ENCODE results near the gene SLC25A12. TPM values are rescaled to one million over a fixed set of nuclear protein-coding genes. Genes with fewer than 3 reads are reported as not detected.
"Not testable (repeated sequence)": the region's sequence is repeated elsewhere in the genome, so short reads cannot be mapped to it uniquely, and the experiment has no call there.

The SLC25A12 gene
- total RNA-seq, 1 donor from 2014 or later, result 16.5 TPM

GRCh38 chr2:171762879-171763573 lies 131.0 kb downstream of the SLC25A12 start:
- H3K27me3 Mint-ChIP-seq (ENCODE audit: unreplicated experiment), result no peaks in the 10 kb centered on the region
- H3K27ac Mint-ChIP-seq (ENCODE audit: unreplicated experiment), result no peak overlapping the region
- peaks cover 61% of the 10 kb centered on the region for H3K36me3 Mint-ChIP-seq (ENCODE audit: unreplicated experiment)
- DNase-seq (ENCODE audit: extremely low spot score, unreplicated experiment), result no peak
- no peak overlapping the region for H3K4me3 Mint-ChIP-seq (ENCODE audit: unreplicated experiment)
- H3K4me1 Mint-ChIP-seq (ENCODE audit: unreplicated experiment), result peaks cover 4% of the 10 kb centered on the region
- no peaks in the 10 kb centered on the region for H3K9me3 Mint-ChIP-seq (ENCODE audit: unreplicated experiment)
- no peak for TF ChIP-seq CTCF (IDR thresholded peaks at IDR 0.05)

GRCh38 chr2:171761176-171761575 lies 132.9 kb downstream of the SLC25A12 start:
- H3K27ac Mint-ChIP-seq (ENCODE audit: unreplicated experiment); H3K9me3 Mint-ChIP-seq (ENCODE audit: unreplicated experiment); H3K4me3 Mint-ChIP-seq (ENCODE audit: unreplicated experiment); DNase-seq (ENCODE audit: extremely low spot score, unreplicated experiment); H3K4me1 Mint-ChIP-seq (ENCODE audit: unreplicated experiment); H3K27me3 Mint-ChIP-seq (ENCODE audit: unreplicated experiment): not testable (repeated sequence)
- H3K36me3 Mint-ChIP-seq (ENCODE audit: unreplicated experiment), result peaks cover 62% of the 10 kb centered on the region

- peaks cover 73% of the 10 kb centered on the region for H3K36me3 Mint-ChIP-seq (ENCODE audit: unreplicated experiment)
These were observed 135.3 kb downstream of the SLC25A12 start for GRCh38 chr2:171758762-171759161.

GRCh38 chr2:171754254-171754939 lies 139.6 kb downstream of the SLC25A12 start:
- Mint-ChIP-seq H3K4me1 (ENCODE audit: unreplicated experiment) (peaks cover 2% of the 10 kb centered on the region), H3K9me3 (ENCODE audit: unreplicated experiment) (no peaks in the 10 kb centered on the region), H3K36me3 (ENCODE audit: unreplicated experiment) (peaks cover 57% of the 10 kb centered on the region), H3K27ac (ENCODE audit: unreplicated experiment) (no peak overlapping the region), H3K4me3 (ENCODE audit: unreplicated experiment) (no peak overlapping the region), H3K27me3 (ENCODE audit: unreplicated experiment) (no peaks in the 10 kb centered on the region)
- no peak for TF ChIP-seq CTCF (IDR thresholded peaks at IDR 0.05)
- DNase-seq (ENCODE audit: extremely low spot score, unreplicated experiment), result no peak

More at GRCh38 chr2:171758762-171759161, 135.3 kb downstream of the SLC25A12 start:
- not testable (repeated sequence) for H3K4me1 Mint-ChIP-seq (ENCODE audit: unreplicated experiment); H3K4me3 Mint-ChIP-seq (ENCODE audit: unreplicated experiment); H3K9me3 Mint-ChIP-seq (ENCODE audit: unreplicated experiment); H3K27me3 Mint-ChIP-seq (ENCODE audit: unreplicated experiment); DNase-seq (ENCODE audit: extremely low spot score, unreplicated experiment); H3K27ac Mint-ChIP-seq (ENCODE audit: unreplicated experiment)

GRCh38 chr2:171747371-171747770 lies 146.7 kb downstream of the SLC25A12 start:
- Mint-ChIP-seq H3K27ac (ENCODE audit: unreplicated experiment) (no peak overlapping the region), H3K27me3 (ENCODE audit: unreplicated experiment) (no peaks in the 10 kb centered on the region), H3K36me3 (ENCODE audit: unreplicated experiment) (peaks cover 51% of the 10 kb centered on the region), H3K4me1 (ENCODE audit: unreplicated experiment) (no peaks in the 10 kb centered on the region), H3K9me3 (ENCODE audit: unreplicated experiment) (no peaks in the 10 kb centered on the region), H3K4me3 (ENCODE audit: unreplicated experiment) (no peak overlapping the region)
- no peak for TF ChIP-seq CTCF (IDR thresholded peaks at IDR 0.05)
- DNase-seq (ENCODE audit: extremely low spot score, unreplicated experiment), result no peak

GRCh38 chr2:171745806-171746205 lies 148.2 kb downstream of the SLC25A12 start:
- Mint-ChIP-seq H3K4me1 (ENCODE audit: unreplicated experiment) (peaks cover under 1% of the 10 kb centered on the region), H3K27me3 (ENCODE audit: unreplicated experiment) (no peaks in the 10 kb centered on the region), H3K4me3 (ENCODE audit: unreplicated experiment) (no peak overlapping the region), H3K27ac (ENCODE audit: unreplicated experiment) (no peak overlapping the region), H3K9me3 (ENCODE audit: unreplicated experiment) (no peaks in the 10 kb centered on the region), H3K36me3 (ENCODE audit: unreplicated experiment) (peaks cover 60% of the 10 kb centered on the region)
- no peak for DNase-seq (ENCODE audit: extremely low spot score, unreplicated experiment)
- TF ChIP-seq CTCF (IDR thresholded peaks at IDR 0.05), result no peak

Measured in osteocyte (in vitro differentiated cells).